Stimulated activated CD8-positive, alpha-beta memory T cell treated with anti-CD3 and anti-CD28 coated beads, Interleukin-7, amount 100 ng/mL, for 4 hours (primary cell): ENCODE data around the gene MYO9B.
"Not testable (repeated sequence)": the region's sequence is repeated elsewhere in the genome, so short reads cannot be mapped to it uniquely, and the experiment has no call there.

Source experiments
- DNase-seq, 2 donors: peaks; one replicate each; pipeline ENCODE4 v3.0.0-alpha.2; 2020; ENCODE audit warnings: low read depth in 2 of 2

The MYO9B gene

DNA sequence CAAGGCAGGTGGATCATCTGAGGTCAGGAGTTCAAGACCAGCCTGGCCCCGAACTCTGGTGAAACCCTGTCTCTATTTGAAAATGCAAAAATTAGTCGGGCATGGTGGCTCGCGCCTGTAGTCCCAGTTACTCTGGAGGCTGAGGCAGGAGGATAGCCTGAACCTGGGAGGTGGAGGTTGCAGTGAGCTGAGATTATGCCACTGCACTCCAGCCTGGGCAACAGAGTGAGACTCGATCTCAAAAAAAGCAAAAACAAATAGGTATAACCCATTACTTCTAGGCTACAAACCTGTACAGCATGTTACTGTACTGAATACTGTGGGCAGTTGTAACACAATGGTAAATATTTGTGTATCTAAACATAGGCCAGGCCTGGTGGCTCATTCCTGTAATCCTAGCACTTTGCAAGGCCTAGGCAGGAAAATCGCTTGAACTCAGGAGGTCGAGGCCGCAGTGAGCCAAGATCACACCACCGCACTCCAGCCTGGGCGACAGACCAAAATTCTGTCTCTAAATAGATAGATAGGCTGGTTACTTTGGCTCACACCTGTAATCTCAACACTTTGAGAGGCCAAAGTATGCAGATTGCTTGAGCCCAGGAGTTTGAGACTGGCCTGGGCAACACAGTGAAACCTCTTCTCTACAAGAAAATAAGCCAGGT, 63.5 kb downstream of the MYO9B start:
- DNase-seq = no peak

DNA sequence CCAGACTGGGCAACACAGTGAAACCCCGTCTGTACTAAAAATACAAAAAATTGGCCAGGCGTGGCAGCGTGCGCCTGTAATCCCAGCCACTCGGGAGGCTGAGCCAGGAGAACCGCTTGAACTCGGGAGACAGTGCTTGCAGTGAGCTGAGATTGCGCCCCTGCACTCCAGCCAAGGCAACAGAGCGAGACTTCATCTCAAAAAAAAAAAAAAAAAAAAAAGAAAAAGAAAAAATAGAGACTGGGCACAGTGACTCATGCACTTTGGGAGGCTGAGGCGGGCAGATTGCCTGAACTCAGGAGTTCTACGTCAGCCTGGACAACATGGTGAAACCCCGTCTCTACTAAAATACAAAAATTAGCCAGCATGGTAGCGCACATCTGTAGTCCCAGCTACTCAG, 69.2 kb downstream of the MYO9B start:
- DNase-seq = not testable (repeated sequence)

DNA sequence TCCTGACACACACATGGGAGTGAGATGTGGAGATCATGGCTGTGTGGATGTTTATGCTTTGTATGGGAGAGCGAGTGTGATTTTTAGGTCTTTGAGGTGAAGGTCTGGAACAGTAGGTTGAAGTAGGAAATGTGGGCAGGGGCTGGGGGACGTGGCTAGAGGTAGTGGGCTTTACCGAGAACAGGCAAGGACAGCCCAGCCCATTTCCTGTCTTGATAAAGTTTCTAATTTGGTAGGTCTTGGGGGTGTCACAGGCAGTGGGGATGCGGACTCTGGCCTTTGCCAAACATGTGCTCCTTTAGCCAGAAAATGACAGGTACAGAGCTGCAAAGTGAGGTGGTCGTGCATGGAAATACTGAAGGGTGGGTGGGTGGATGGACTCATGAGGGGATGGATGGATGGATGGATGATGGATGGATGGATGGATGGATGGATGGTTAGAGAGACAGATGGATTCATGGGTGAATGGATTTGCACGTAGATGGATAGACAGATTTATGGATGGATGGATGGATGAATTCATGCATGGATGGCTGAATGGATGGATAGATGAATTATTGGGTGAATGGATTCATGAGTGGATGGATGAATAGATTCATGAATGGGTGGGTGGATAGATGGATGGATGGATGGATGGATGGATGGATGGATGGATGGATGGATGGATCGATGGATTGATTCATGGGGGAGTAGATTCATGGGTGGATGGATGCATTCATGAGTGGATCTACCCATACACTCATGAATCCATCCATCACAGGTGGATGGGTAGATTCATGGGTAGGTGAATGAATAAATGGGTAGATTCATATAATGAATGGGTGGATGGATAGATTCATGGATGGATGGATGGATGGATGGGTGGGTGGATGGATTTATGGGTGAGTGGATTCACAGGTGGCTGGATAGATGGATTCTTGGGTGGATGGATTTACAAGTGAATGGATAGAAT, 70.2 kb downstream of the MYO9B start:
- DNase-seq = no peak

DNA sequence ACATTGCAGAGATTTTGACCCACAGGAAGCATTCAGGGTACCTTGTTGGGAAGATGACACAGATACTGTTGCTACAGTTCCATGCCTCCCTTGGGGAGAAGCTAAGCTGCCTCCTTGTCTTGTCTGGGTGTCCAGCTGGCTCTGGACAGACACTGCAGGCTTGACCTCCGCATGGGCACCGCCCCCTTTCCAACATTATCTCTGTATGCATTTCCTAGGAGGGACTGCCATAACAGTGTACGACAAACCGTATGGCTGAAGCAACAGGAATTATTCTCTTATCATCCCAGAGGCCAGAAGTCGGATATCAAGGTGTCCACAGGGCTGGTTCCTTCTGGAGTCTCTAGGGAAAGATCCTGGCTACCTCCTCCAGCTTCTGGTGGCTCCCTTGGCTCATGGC, 72.6 kb downstream of the MYO9B start:
- no peak for DNase-seq

DNA sequence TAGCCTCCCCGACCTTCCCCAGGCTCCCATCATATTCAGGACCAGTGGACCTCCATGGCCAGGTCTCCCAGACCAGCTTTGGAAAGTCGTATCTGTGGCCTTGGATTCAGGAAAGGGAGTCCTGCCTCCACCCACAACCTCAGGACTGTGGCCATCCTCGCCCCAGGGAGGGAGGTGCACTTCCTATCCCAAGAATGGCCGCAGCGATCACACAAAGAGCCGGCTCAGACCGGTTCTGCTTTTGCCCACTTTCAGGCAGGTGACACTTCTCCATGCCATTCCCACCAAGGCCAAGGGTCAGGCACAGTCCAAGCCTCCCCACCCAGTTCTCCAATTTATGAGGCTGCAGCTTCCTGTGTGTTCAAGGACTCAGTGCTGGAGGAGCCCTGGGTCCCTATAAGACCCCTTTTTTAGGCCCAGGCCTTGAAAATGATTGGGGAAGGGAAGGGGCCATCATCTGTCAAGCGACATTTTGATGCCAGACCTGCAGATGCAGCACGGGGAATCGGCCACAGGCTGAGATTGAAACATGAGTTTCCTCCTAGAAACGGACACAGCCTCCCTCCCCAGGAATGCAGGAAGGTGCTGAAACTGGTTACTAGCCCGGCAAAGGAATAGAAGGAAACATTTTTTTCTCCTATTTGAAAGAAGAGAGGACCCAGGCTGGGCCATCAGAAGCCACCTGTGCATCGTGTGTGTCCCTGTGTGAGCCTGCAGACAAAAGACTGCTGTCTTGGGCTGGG, 74.0 kb downstream of the MYO9B start:
- DNase-seq = no peak

DNA sequence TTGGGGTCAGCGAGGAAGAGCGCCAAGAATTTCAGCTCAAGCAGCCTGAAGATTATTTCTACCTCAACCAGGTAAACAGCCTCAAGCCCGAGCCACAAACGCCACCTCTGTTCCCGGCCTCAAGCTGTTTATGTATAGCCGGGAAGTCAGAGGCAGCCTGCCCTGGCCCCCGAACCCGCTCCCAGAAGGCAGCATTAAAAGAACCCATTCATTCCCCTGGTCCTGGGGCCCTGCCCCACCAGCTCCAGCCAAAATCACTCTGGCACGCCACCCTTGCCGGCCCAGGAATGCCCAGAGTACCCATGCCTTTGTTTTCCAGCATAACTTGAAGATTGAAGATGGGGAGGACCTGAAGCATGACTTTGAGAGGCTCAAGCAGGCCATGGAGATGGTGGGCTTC, 78.4 kb downstream of the MYO9B start:
- no peak for DNase-seq

DNA sequence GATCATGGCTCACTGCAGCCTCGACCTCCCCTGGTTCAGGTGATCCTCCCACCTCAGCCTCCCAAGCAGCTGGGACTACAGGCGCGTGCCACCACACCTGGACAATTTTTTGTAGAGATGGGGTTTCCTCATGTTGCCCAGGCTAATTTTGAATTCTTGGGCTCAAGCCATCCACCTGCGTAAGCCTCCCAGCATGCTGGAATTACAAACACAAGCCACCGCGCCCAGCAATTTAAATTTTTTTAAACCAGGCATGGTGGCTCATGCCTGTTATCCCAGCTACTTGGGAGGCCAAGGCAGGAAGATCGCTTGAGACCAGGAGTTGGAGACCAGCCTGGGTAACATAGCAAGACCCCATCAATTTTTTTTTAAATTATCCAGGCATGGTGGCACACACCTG, 79.7 kb downstream of the MYO9B start:
- DNase-seq = no peak

DNA sequence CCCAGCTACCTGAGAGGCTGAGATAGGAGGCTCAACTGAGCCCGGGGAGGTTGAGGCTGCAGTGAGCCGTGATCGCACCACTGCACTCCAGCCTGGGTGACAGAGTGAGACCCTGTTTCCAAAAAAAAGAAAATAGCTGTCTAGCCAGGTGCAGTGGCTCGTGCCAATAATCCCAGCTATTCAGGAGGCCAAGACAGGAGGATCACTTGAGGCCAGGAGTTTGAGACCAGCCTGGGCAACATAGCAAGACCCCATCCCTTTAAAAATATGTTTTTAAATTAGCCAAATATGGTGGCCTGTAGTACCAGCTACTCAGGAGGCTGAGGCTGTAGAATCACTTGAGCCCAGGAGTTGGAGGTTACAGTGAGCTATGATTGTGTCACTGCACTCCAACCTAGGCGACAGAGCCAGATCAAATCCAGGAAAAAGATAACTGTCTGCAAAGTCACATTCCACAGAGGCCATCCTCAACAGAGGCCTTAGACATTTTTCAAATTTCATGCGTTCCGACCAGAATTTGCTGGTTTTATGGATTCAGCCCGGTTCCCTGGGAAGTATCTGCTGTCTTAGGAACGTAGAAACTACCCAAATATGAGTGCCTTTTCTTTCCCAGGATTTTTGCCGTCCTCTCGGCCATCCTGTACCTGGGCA, 80.8 kb downstream of the MYO9B start:
- DNase-seq = no peak

DNA sequence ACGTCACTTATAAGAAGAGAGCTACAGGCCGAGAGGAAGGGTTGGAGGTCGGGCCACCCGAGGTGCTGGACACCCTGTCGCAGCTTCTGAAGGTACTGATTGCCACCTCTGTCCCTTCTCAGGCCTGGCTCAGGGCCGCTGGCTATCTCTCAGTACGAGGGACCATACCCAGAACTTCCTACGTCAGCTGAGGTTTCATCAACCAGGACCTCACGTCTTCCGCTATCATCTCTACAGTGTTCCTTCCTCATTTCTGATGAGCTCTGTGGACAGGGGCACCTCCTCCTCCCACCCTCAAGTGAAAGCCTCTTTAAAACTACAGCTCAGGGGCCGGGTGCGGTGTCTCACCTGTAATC, 81.3 kb downstream of the MYO9B start:
- no peak for DNase-seq

DNA sequence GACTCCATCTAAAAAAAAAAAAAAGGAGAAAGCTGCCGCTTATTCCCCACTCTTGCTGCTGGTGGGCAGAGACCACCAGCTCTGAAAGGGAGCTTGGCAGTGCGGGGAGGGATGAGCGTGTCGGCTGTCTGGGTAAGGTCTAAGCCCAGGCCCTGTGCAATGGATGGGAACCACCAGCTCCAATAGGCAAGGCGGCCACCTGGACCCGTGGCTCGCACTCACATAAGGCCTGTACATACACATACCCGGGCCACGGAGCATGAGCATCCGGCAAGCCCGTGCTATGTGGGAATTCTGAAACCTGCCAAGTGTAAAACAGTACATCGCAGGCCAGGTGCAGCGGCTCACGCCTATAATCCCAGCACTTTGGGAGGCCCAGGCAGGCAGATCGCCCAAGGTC, 83.0 kb downstream of the MYO9B start:
- DNase-seq = no peak

DNA sequence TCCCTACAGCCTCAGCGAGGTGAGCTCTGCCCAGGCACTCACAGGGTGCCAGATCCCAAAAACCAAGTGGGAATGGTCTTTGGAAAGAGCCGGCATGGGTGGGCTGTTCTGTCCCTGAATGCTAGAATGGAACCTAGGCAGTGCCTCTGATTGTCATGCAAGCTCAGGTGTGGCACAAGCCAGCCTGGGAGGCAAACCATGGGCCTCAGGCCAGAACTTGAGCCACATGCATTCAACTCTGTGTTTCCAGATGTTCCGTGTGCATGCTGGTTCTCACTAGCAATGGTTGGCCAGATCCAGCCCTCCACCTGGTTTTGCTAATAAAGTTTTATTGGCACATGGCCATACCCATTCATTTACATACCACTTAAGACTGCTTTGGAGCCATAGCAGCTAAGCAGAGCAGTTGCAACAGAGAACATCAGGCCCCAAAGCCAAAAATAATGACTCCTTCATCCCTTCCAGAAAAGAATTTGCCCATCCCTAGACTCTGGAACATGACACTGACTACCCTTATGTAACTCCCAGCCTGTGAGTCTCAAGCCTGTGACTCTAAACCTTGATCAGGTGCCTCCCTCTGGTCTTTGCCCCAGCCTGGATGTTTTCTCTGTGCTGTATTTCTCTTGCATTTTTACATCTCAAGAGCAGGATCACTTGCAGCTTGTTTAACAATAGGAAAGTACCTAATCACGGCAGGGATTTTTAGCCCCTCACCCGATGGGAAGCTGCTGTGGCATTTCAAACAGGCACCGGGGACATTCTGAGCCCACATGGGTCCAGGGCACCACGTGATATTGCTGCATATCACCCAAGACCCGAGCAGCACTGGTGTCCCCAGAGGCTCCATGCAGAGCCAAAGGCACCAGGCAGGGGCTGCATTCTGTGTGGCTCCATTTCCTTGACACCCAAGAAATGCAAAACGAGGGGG, 84.2 kb downstream of the MYO9B start:
- DNase-seq = no peak

DNA sequence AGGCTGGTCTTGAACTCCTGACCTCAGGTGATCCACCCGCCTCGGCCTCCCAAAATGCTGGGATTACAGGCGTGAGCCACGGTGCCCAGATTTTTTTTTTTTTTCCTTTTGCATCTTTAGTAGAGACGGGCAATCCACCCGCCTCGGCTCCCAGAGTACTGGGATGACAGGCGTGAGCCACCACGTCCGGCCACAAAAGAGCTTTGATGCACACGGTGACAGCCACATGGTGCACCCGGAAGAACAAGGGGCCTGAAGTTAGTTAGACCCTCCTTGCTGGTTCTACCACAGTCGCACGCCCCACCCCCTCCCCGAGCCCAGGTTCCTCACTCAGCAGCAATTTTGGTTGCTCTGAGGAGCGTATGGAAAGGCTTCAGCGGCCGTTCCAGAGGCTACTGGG, 85.3 kb downstream of the MYO9B start:
- DNase-seq = no peak

DNA sequence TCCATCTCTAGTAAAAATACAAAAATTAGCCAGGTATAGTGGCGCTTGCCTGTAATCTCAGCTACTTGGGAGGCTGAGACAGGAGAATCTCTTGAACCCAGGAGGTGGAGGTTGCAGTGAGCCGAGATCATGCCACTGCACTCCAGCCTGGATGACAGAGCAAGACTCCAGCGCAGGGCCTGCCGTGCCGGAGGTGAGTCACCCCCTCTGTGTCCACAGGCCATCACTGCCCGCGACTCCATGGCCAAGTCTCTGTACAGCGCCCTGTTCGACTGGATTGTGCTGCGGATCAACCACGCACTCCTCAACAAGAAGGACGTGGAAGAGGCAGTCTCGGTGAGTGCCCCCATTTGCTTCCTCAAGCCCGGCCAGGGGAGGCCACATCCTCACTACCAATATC, 86.6 kb downstream of the MYO9B start:
- not testable (repeated sequence) for DNase-seq

DNA sequence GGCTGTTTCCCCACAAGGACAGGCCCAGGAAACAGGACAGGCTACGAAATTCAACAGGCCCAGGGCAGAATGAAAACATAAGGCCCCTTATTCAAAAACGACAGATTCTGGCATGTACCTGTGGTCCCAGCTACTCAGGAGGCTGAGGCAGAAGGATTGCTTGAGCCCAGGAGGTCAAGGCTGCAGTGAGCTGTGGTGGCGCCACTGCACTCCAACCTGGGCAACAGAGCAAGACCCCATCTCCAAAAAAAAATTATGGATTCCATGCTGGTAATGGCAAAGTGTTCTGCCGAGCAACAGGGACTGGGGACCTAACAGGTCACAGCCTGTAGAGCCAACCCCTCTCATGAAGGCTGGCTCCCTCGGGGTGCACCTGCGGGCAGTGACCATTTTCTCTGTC, 87.0 kb downstream of the MYO9B start:
- no peak for DNase-seq

DNA sequence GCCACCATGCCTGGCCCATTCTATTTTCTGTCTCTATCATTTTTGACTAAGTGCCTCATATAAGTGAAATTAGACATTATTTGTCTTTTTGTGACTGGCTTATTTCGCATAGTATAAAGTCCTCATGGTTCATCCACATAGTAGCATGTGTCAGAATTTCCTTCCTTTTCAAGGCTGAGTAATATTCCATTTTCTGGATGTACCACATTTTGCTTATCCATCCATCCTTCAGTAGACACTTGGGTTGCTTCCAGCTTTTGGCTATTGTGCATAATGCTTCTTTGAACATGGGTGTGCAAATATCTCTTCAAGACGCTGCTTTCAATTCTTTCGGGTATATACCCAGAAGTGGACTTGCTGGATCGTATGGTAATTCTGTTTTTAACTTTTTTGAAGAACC, 88.1 kb downstream of the MYO9B start:
- DNase-seq = no peak

DNA sequence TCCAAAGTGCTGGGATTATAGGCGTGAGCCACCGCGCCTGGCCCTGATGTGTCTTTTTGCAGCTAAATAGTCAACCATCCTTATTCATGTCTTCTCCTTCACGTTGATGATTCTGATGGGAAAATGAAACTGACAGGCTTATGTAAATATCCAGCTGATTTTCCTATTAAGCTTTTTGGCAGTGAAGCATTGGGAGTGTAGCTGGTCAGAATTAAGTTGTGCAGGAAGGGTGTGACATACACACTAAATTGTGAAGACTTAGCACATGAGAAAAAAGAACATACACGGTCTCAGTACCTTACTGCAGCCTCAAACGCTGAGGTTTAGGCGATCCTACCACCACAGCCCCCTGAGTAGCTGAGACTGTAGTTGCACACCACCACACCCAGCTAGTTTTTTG, 89.1 kb downstream of the MYO9B start:
- DNase-seq = no peak

DNA sequence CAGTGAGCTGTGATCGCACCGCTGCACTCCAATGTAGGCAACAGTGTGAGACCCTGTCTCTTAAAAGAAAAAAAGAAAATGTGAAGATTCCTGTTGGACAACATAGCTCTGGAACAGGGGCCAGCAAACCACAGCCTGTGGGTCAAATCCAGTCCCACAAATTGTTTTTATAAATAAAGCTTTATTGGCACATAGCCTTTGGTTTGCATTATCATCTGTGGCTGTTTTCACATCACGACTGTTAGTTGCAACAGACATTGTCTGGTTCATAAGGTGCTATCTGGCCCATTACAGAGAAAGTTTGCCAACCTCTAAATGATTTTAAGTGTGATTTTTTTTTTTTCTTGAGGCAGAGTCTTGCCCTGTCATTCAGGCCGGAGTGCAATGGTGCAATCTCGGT, 90.1 kb downstream of the MYO9B start:
- DNase-seq = no peak

DNA sequence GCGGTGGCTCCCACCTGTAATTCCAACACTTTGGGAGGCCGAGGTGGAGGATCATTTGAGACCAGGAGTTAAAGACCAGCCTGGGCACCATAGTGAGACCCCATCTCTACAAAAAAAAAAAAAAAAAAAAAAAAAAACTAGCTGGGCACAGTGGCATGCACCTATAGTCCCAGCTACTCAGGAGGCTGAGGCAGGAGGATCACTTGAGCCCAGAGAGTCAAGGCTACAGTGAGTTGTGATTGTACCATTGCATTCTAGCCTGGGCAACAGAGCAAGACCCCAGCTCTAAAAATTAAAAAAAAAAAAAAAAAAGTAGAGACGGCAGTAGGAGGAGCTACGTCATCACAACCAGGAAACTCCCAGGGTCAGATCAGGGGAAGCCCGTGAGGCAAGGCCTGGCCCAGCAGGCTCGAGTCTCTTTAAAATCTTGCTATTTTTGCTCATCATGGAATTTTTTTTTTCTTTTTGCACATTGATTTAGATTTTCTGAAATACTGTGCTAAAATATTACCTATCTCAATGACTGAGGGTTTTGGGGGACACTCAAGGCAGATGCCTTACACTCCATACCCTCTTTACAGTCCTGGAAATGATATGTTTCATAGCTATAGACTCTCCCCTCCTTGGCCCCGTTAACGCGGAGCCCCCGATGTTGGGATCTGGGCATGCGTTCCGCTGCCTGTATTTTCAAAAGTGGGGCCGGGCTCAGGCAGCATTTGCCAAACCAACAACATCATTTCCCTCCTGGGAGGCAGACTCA, 95.1 kb downstream of the MYO9B start:
- no peak for DNase-seq

DNA sequence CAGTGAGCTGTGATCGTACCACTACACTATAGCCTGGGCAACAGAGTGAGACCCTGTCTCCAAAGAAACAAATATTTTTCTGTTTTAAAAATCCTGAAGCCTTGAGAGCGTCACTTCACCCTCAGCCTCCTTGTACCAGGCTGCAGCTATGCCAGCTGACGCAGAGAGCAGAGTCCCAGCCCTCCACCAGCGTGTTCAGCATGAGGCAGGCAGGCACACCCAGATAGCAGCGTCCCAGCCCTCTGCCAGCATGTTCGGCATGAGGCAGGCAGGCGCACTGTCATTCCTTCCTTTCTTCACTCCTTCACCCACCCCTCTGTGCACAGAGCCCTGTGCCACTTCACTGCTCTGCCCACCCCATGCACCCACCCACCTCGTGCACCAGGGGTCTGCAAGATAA, 96.3 kb downstream of the MYO9B start:
- DNase-seq = no peak

DNA sequence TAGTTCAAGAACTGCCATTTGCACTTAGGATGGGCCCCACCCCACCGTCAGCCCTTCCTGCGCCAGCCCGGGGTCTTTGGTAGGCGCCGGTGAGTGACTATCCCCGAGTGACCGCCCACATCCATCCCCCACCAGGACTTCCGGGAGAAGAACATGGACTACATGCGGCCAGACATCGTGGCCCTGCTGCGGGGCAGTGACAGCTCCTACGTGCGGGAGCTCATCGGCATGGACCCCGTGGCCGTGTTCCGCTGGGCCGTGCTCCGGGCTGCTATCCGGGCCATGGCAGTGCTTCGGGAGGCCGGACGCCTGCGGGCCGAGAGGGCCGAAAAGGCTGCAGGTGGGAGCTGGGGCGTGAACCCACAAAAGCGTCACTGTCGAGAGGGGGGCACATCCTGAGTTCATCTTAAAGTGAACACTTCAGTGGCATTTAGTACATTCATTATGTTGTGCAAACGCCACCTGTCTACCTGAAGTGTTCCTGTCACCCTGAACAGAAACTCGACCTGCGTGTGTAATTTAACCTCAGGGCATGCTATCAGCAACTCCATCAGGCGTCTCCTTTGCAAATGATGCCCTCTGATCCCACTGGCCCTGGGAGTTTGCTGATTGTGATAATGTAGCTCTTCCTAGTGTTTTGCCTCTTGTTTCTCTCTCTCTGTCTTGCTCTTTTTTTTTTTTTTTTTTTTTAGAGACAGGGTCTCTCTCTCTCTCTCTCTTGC, 97.2 kb downstream of the MYO9B start:
- no peak for DNase-seq
